HG03064 (cell line): Measurements from ENCODE around the gene TUBB2A.
"Not testable (repeated sequence)": the region's sequence is repeated elsewhere in the genome, so short reads cannot be mapped to it uniquely, and the experiment has no call there.

Source experiments
- ATAC-seq: cut with Tn5 transposase; IDR thresholded peaks from one replicate; pipeline ENCODE4 v1.9.1; 2021; ENCODE audit warnings: low read depth; ENCODE audit not compliant: unreplicated experiment

Gene TUBB2A

GRCh38 chr6:3157131-3157933, at the start of gene TUBB2A:
TSS of gene TUBB2A (minus strand) at chr6:3157544. CDS start at chr6:3157463, 81 bp downstream.
- ATAC-seq = peak; percentile 84

- no peak for ATAC-seq
Measured at GRCh38 chr6:3206339-3207015, 49.1 kb upstream of the TUBB2A start.

GRCh38 chr6:3205913-3206312, 48.6 kb upstream of the TUBB2A start:
- no peak for ATAC-seq

DNA sequence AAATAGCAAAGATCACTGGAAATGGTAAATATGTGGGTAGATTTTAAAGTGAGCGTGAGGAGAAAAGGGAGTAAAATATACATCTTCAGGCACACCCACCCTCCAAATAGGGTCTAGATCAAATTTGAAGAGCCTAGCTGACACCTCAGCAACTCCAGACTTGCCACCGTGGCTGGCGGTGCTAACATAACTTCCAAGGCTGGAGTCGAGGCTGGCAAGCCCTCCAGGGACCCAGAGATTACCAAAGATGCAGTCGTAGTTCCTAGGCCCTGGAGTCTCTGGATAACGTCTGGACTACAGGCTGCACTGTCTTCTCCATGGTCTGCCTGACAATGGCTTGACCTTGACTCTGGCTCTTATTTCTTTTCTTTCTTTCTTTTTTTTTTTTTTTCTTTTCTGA, 47.6 kb upstream of the TUBB2A start:
- ATAC-seq = no peak

GRCh38 chr6:3202999-3203696, 45.8 kb upstream of the TUBB2A start:
- no peak for ATAC-seq

DNA sequence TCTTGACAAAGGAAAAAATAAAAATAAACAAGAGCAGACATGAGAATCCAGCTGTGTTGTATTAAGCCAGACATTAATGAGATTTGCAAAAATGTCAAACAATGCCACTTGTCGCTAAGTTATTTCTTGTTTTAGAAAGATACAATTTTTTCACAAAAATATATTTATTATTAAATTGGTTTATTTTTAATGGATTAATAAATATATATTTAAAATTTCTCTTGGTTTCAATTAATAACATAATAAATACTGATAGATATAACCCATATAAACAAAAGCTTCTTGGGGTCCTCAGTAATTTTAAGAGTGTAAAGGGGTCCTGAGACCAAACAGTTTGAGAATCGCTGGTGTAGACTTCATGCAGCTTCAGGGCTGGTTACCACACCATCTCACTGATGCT, 44.0 kb upstream of the TUBB2A start:
- ATAC-seq = no peak

DNA sequence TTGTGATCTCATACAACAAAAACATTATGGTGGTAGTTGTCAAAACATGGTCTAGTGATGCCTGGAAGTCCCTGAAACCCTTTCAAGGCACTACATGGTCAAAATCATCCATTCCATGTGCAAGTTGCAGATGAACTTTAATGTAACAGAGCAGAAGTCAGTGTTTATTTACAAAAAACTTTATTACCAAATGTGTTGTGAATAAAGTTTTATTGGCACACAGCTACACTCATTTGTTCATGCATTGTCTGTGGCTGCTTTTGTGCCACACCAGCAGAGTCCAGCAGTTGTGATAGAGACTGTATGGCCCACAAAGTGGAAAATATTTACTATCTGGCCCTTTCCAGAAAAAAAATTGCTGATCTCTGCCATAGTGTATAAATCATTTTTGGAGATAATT, 43.3 kb upstream of the TUBB2A start:
- ATAC-seq = no peak

- ATAC-seq = no peak
Measured at GRCh38 chr6:3199382-3199781, 42.0 kb upstream of the TUBB2A start.

DNA sequence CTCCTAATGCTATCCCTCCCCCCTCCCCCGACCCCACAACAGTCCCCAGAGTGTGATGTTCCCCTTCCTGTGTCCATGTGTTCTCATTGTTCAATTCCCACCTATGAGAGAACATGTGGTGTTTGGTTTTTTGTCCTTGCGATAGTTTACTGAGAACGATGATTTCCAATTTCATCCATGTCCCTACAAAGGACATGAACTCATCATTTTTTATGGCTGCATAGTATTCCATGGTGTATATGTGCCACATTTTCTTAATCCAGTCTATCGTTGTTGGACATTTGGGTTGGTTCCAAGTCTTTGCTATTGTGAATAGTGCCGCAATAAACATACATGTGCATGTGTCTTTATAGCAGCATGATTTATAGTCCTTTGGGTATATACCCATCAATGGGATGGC, 40.4 kb upstream of the TUBB2A start:
- not testable (repeated sequence) for ATAC-seq

DNA sequence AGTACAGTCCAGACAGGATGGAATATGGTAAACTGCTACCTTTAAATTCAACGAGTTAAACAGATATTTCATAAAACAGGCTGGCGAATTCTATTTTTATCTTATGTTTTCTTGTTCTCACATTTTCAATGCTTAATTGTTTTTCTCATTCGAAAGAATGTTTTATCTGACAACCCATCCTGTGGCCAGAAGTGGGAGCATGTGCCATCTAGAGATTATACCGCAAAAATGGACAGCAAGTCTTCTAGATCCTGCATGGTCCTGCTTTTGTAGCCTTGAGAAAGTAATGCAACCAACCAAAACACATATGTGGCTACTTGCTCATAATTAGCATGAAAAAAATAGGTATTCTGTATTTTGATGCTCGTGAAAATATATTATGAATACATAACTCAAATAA, 39.4 kb upstream of the TUBB2A start:
- ATAC-seq = no peak

DNA sequence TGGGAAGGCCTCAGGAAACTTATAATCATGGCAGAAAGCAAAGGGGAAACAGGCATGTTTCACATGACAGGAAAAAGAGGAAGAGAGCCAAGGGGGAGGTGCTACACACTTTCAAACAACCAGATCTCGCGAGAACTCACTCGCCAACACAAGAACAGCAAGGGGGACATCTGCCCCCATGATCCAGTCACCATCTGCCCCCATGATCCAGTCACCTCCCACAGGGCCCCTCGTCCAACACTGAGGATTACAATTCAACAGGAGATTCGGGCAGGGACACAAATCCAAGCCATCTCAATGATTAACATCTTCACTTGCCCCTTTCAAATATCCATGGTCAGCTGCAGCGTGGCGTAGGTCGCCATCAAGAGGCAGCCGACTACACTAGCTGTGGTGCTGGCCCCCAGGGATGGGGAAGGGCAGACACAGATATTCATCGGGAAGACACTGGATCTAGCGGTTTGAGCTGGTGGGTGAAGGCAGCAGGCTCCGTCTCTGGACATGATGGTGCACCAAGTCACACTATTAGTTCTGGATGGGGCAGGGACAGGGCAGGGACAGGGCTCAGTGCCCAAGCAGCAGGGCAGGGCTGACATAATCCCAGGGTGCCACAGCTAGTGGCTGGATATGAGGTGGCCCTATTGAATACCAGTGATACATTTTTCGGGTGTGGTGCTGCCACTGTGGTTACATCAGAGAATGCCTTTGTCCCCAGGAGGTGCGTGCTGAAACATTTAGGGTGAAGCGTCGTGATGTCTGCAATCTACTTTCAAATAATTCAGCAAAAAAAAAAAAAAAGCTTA, 38.6 kb upstream of the TUBB2A start:
- ATAC-seq = no peak

DNA sequence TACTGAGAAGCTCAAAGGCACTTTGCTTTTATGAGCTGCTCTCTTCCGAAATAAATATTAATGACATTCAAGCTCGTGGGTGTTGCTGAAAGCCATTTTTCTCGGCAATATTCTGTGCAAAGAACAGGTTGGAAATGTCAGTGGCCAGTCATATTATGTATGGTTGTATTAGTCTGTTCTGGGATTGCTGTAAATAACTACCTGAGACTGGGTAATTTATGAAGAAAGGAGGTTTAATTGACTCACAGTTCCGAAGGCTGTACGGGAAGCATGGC, 38.0 kb upstream of the TUBB2A start:
- ATAC-seq = no peak

GRCh38 chr6:3194535-3195419, 37.4 kb upstream of the TUBB2A start:
- ATAC-seq = no peak

GRCh38 chr6:3193102-3193849, 35.9 kb upstream of the TUBB2A start:
- ATAC-seq = no peak

DNA sequence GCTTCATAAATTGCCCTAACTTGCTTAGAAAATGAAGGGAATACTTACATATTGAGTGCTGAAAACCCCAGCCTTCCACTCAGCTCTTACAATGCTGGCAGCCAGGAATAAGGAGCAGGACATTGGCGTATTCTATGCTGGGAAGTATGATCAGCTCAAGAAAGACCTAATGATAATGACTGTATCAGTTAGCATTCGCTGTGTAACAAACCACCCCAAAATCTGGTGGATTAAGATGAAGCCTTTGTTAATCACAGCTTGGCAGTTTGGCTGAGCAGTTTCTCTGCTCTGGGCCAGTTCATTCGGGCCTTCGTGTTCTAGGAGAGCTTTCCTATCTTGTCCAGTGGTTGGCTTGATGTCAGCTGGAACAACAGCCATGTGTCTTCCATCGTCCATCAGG, 33.4 kb upstream of the TUBB2A start:
- ATAC-seq = no peak

DNA sequence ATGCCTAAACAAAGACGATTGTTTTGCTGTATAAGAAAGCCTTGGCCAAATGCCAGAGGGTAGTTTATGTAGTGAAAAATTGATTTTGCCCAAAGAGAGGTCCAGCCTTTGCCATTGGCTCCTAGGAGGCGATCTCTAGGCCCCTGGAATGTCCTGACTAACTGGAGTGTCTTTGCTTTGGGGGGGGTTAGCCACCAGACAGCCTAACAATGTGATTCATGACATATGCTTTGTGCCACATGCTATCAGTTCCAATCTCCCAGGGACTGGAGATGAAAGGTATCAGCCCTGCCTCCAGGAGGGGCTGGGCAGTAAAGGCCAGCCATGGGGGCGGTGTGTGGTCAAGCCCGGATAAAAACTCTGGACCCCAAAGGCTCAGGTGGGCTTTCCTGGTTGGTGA, 32.7 kb upstream of the TUBB2A start:
- no peak for ATAC-seq

- ATAC-seq = not testable (repeated sequence)
Measured at GRCh38 chr6:3189192-3189591, 31.8 kb upstream of the TUBB2A start.

DNA sequence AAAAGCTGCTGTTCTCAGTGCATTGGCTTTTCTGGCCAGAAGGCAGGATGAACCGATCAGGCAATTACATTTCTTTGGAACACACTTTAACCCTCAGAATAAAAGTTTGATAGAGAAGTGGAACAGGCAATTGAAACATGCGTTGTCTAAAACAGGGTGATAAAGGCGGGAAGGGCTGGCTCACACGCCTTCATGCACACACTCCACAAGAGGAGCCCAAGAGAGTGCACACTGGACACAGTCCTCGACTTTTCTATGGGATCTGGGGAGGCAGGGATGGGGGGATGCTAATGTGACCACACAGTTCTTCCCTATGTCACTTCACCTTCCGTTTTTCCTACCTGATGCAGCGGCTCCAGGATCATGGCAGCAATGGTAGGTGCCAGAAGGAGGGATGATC, 30.9 kb upstream of the TUBB2A start:
- ATAC-seq = no peak

DNA sequence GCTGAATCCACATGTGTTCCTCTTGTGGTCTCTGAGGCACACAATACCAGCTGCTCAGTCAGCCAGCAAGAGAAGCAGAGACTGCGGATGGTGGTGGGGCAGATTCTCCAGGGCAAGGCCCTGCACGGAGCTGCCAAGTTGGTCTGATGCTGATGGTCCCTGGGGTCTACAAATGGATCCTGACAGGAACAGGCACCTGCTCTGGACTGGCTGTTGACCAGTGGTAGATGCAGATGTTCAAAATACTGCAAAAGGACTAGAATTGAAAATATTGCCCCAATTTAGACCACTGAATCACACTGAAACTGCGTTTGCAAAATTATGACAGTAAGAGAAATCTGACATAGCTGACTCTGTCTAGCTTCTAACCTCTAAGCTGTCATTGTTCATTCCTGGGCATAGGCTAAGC, 29.6 kb upstream of the TUBB2A start:
- no peak for ATAC-seq
